Measurements from ENCODE around the gene WDR45B. TPM values are rescaled to one million over a fixed set of nuclear protein-coding genes. Genes with fewer than 3 reads are reported as not detected.
A peak's percentile ranks its signal among the peaks of the same experiment; 100 is the strongest.

Gene WDR45B
- total RNA-seq, 1 experiment from 2014 or later, result 84.9 TPM

GRCh38 chr17:82601447-82602000 is 46.7 kb downstream of the WDR45B start:
- intact Hi-C loops (cut with micrococcal nuclease; ENCODE audit: unreplicated experiment), result no loop called here
- Histone ChIP-seq H3K9me2 (ENCODE audit: insufficient read depth) (no peaks in the 10 kb centered on the region), H3K4me2 (no peak overlapping the region), H3K4me3 (no peak overlapping the region), H3K4me1 (replicated peaks; ENCODE audit: insufficient read depth) (no peaks in the 10 kb centered on the region), H3K27me3 (ENCODE audit: insufficient read depth, low read depth) (no peaks in the 10 kb centered on the region), H3F3A (ENCODE audit: insufficient read depth, low read depth) (no peaks in the 10 kb centered on the region; the same call in 1 of the 2 replicates), H2AFZ (no peak overlapping the region), H3K36me3 (ENCODE audit: low read depth) (no peaks in the 10 kb centered on the region), H3K27ac (no peak overlapping the region), H3K79me2 (ENCODE audit: low read depth) (no peaks in the 10 kb centered on the region), H4K20me1 (ENCODE audit: insufficient read depth) (peaks cover 6% of the 10 kb centered on the region), H3K9me3 (ENCODE audit: insufficient read depth, low read depth) (no peaks in the 10 kb centered on the region)
- no peak for DNase-seq
- CTCF ChIA-PET, result no interaction called here
- BruUV-seq (replicated peaks), result TSS peak; percentile 26
- TF ChIP-seq CTCF (conservative IDR thresholded peaks at IDR 0.05) (no peak), EZH2 (IDR thresholded peaks at IDR 0.05; ENCODE audit: low read depth) (no peak)
- POLR2A ChIA-PET (ENCODE audit: unreplicated experiment), result no interaction called here

GRCh38 chr17:82600731-82601446 is 47.4 kb downstream of the WDR45B start:
- H3K9me2 ChIP-seq (ENCODE audit: insufficient read depth), result no peaks in the 10 kb centered on the region
- intact Hi-C loops (cut with micrococcal nuclease; ENCODE audit: unreplicated experiment), result no loop called here
- H3K36me3 ChIP-seq (ENCODE audit: low read depth), result no peaks in the 10 kb centered on the region
- no peaks in the 10 kb centered on the region for H3K27me3 ChIP-seq (ENCODE audit: insufficient read depth, low read depth)
- ChIA-PET POLR2A (ENCODE audit: unreplicated experiment) (no interaction called here), CTCF (no interaction called here)
- H3K4me3 ChIP-seq, result no peak overlapping the region
- DNase-seq, result no peak
- BruUV-seq (replicated peaks), result no TSS peak
- TF ChIP-seq EZH2 (IDR thresholded peaks at IDR 0.05; ENCODE audit: low read depth) (no peak), CTCF (conservative IDR thresholded peaks at IDR 0.05) (no peak)
- peaks cover 6% of the 10 kb centered on the region for H4K20me1 ChIP-seq (ENCODE audit: insufficient read depth)
- no peaks in the 10 kb centered on the region for H3K79me2 ChIP-seq (ENCODE audit: low read depth)
- H3K9me3 ChIP-seq (ENCODE audit: insufficient read depth, low read depth), result no peaks in the 10 kb centered on the region
- H3F3A ChIP-seq (ENCODE audit: insufficient read depth, low read depth), result no peaks in the 10 kb centered on the region; the same call in 1 of the 2 replicates
- no peaks in the 10 kb centered on the region for H3K4me1 ChIP-seq (replicated peaks; ENCODE audit: insufficient read depth)
- no peak overlapping the region for H2AFZ ChIP-seq
- H3K4me2 ChIP-seq, result no peak overlapping the region
- H3K27ac ChIP-seq, result no peak overlapping the region

GRCh38 chr17:82599674-82600661 is 48.3 kb downstream of the WDR45B start:
- no TSS peak for BruUV-seq (replicated peaks)
- H4K20me1 ChIP-seq (ENCODE audit: insufficient read depth), result peaks cover 6% of the 10 kb centered on the region
- H3K27ac ChIP-seq, result no peak overlapping the region
- no peak overlapping the region for H3K4me3 ChIP-seq
- H2AFZ ChIP-seq, result no peak overlapping the region
- POLR2A ChIA-PET (ENCODE audit: unreplicated experiment), result no interaction called here
- no peaks in the 10 kb centered on the region; the same call in 1 of the 2 replicates for H3K36me3 ChIP-seq (ENCODE audit: low read depth)
- H3K9me3 ChIP-seq (ENCODE audit: insufficient read depth, low read depth), result no peaks in the 10 kb centered on the region
- CTCF ChIA-PET, result no interaction called here
- no peak overlapping the region for H3K4me2 ChIP-seq
- TF ChIP-seq EZH2 (IDR thresholded peaks at IDR 0.05; ENCODE audit: low read depth) (no peak), CTCF (conservative IDR thresholded peaks at IDR 0.05) (no peak)
- no peaks in the 10 kb centered on the region for H3K79me2 ChIP-seq (ENCODE audit: low read depth)
- intact Hi-C loops (cut with micrococcal nuclease; ENCODE audit: unreplicated experiment), result no loop called here
- no peak for DNase-seq
- no peaks in the 10 kb centered on the region for H3K9me2 ChIP-seq (ENCODE audit: insufficient read depth)
- H3K27me3 ChIP-seq (ENCODE audit: insufficient read depth, low read depth), result no peaks in the 10 kb centered on the region
- no peaks in the 10 kb centered on the region for H3K4me1 ChIP-seq (replicated peaks; ENCODE audit: insufficient read depth)
- H3F3A ChIP-seq (ENCODE audit: insufficient read depth, low read depth), result no peaks in the 10 kb centered on the region

All from PC-9 (cell line).